Measurements from ENCODE around the gene TEX53.

The TEX53 gene

GRCh38 chr9:114633438-114634089 is 24.0 kb downstream of the TEX53 start:
- DNase-seq, result no peak

- DNase-seq, result no peak
Measured at GRCh38 chr9:114631166-114631565, 26.4 kb downstream of the TEX53 start.

- DNase-seq, result no peak
Measured at GRCh38 chr9:114629563-114630090, 28.0 kb downstream of the TEX53 start.

- no peak for DNase-seq
Measured at GRCh38 chr9:114627553-114627952, 30.1 kb downstream of the TEX53 start.

GRCh38 chr9:114626415-114627020 is 31.1 kb downstream of the TEX53 start:
- DNase-seq, result no peak

- DNase-seq, result no peak
Measured at GRCh38 chr9:114624677-114625076, 32.9 kb downstream of the TEX53 start.

GRCh38 chr9:114621975-114622609 is 35.5 kb downstream of the TEX53 start:
- DNase-seq, result no peak

- DNase-seq, result no peak
Measured at GRCh38 chr9:114621561-114621960, 36.0 kb downstream of the TEX53 start.

GRCh38 chr9:114619191-114619761 is 38.3 kb downstream of the TEX53 start:
- no peak for DNase-seq

- peak; percentile 14 for DNase-seq
Measured at GRCh38 chr9:114616684-114617520, 40.7 kb downstream of the TEX53 start.

GRCh38 chr9:114614373-114614772 is 43.2 kb downstream of the TEX53 start:
- no peak for DNase-seq

- DNase-seq, result no peak
Measured at GRCh38 chr9:114613919-114614318, 43.7 kb downstream of the TEX53 start.

GRCh38 chr9:114613087-114613486 is 44.5 kb downstream of the TEX53 start:
- no peak for DNase-seq

GRCh38 chr9:114612272-114612923 is 45.2 kb downstream of the TEX53 start:
- DNase-seq, result no peak

- no peak for DNase-seq
Measured at GRCh38 chr9:114611516-114612271, 45.9 kb downstream of the TEX53 start.

GRCh38 chr9:114608525-114608796 is 49.1 kb downstream of the TEX53 start:
- DNase-seq, result no peak

GRCh38 chr9:114607671-114608524 is 49.7 kb downstream of the TEX53 start:
- no peak for DNase-seq

- no peak for DNase-seq
Measured at GRCh38 chr9:114606597-114607207, 50.9 kb downstream of the TEX53 start.

Measured in CD4-positive, alpha-beta T cell treated with Interleukin-21 for 1 hour (primary cell).